Body of pancreas (tissue), 4 donors: ENCODE results near the gene RBX1. TPM values are rescaled to one million over a fixed set of nuclear protein-coding genes. Genes with fewer than 3 reads are reported as not detected.

Experiments
- ATAC-seq: fragments of 150-250 bp; one replicate; pipeline ENCODE4 v1.9.1; 2016
- DNase-seq, 4 donors: peaks; one replicate each; pipeline ENCODE4 v3.0.0-alpha.2; 2019
- H3K27ac ChIP-seq, 4 donors: fragments of 200-600 bp; sonication (generic); 1 replicate in 3 of 4; 2 replicates in 1 of 4; pipeline versions ENCODE4 v1.5.1 to v1.6.1; 2016 to 2019; ENCODE audit warnings: mild to moderate bottlenecking in 1 of 4, mixed read lengths in 1 of 4, moderate library complexity in 1 of 4
- H3K27me3 ChIP-seq, 2 donors: fragments of 200-600 bp; sonication (generic); one replicate each; pipeline ENCODE4 v1.6.0; 2016; ENCODE audit warnings: mild to moderate bottlenecking in 1 of 2
- H3K36me3 ChIP-seq, 2 donors: fragments of 200-600 bp; sonication (generic); replicated peaks in 1 of 2; 2 replicates each; pipeline ENCODE4 v1.5.1; 2016; ENCODE audit warnings: low read depth in 2 of 2; ENCODE audit not compliant: insufficient read depth in 1 of 2
- H3K4me1 ChIP-seq: fragments of 200-600 bp; sonication (generic); one replicate; pipeline ENCODE4 v1.6.0; 2016
- H3K4me3 ChIP-seq, 2 donors: fragments of 200-600 bp; sonication (generic); 1 replicate in 1 of 2; 2 replicates in 1 of 2; pipeline ENCODE4 v1.5.1; 2016 to 2019
- H3K9me3 ChIP-seq, 3 donors: fragments of 200-600 bp; sonication (generic); 1 replicate in 2 of 3; 2 replicates in 1 of 3; pipeline ENCODE4 v1.5.1; 2016
- CTCF ChIP-seq, 7 experiments: fragments of 450-650 bp in 4 of 7; fragments of 200-600 bp in 3 of 7; sonication (generic) in 3 of 7; IDR thresholded peaks; one replicate each; pipeline ENCODE4 v1.5.1; 2016 to 2019; ENCODE audit warnings: antibody characterized with exemption in 7 of 7
- POLR2A ChIP-seq, 3 donors: fragments of 450-650 bp; IDR thresholded peaks; one replicate each; pipeline ENCODE4 v1.6.1; 2016; ENCODE audit warnings: antibody characterized with exemption in 3 of 3, mild to moderate bottlenecking in 2 of 3
- WGBS, 2 donors: methylation state at CpG; one replicate each; pipeline ENCODE4 v1.1.5; 2017; 5-methylcytosine and 5-hydroxymethylcytosine counted together
- intact Hi-C: fragments of 100-400 bp; cut with DNase I; formaldehyde crosslinking; loops from one replicate; pipeline ENCODE4 v1.15.1; 2023
- total RNA-seq, 2 donors: library from RNA; depleted of rRNA; stranded (reverse); fragments of >200 nt; gene quantifications; one replicate each; pipeline ENCODE4 v1.1.0, GENCODE V29; 2016

The RBX1 gene
- total RNA-seq, 2 donors from 2014 or later = 6.9 to 20.2 TPM

DNA sequence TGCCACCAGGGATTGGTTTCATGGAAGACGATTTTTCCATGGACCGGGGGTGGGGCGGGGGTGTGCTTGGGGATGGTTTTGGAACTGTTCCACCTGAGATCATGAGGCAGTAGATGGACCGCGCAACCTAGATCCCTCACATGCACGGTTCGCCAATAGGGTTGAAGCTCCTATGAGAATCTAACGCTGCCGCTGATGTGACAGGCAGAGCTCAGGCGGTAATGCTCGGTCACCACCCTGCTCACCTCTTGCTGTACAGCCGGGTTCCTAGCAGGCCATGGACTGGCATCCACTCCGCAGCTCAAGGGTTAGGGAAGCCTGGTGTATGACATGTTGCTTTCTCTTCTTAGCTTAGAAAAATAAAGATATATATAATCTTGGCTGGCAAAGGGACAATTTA, 22.0 kb downstream of the RBX1 start:
- Histone ChIP-seq H3K4me3 (no peak overlapping the region), H3K4me1 (no peaks in the 10 kb centered on the region), H3K36me3 (peaks cover 3 to 4% of the 10 kb centered on the region in 2 donors), H3K27me3 (no peaks in the 10 kb centered on the region), H3K27ac (no peak overlapping the region), H3K9me3 (no peaks in the 10 kb centered on the region)
- 94 to 95% methylated on average over 13 of the region's 13 CpGs for WGBS, 2 donors
- ATAC-seq = no peak
- TF ChIP-seq CTCF (IDR thresholded peaks at IDR 0.05) (no peak), POLR2A (IDR thresholded peaks at IDR 0.05) (no peak)
- intact Hi-C loops = no loop called here
- no peak for DNase-seq

GRCh38 chr22:40975366-40975765, 24.2 kb downstream of the RBX1 start:
- Histone ChIP-seq H3K27me3 (no peaks in the 10 kb centered on the region), H3K27ac (no peak overlapping the region), H3K36me3 (peaks cover 0 to 3% of the 10 kb centered on the region in 2 donors), H3K4me3 (no peak overlapping the region), H3K9me3 (no peaks in the 10 kb centered on the region), H3K4me1 (no peaks in the 10 kb centered on the region)
- 85 to 86% methylated on average over 1 of the region's 1 CpG for WGBS, 2 donors
- DNase-seq = no peak
- TF ChIP-seq POLR2A (IDR thresholded peaks at IDR 0.05) (no peak), CTCF (IDR thresholded peaks at IDR 0.05) (no peak)
- ATAC-seq = no peak
- intact Hi-C loops = no loop called here

DNA sequence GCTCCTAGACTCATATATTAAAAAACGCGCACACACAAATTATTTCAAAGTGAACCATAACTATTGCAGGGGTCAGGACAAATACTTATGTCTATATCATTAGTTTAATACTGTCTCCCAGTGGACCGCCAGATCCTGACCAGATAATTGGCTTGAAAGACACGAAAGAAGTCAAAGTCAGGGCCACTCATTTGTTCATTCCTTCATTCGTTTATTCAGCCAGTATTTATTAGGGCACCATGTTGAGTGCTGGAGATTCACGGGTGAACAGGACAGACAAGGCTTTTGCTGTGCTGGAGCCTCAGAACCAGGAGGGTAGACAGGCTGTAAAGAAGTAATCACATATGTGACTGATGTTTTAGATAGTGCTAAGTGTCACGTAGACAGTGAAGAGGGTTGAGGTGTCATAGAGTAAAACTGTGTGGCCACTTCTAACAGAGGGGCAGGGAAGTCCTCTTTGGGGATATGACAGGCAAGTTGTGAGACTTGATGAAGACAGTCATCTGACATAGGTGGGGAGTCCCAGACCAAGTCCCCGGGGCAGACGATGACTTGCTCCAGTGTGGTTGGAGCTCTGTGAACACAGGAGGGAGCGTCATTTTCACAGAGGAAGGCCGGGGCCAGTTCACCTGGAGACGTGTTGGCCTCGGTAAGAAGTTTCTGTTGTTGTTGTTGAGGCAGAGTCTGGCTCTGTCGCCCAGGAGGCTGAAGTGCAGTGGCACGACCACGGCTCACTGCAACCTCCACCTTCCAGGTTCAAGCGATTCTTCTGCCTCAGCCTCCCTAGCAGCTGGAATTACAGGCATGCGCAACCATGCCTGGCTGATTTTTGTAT, 25.9 kb downstream of the RBX1 start:
- no peak for DNase-seq
- no peaks in the 10 kb centered on the region for H3K9me3 ChIP-seq
- H3K27ac ChIP-seq = no peak overlapping the region
- no peak for ATAC-seq
- intact Hi-C loops = no loop called here
- peaks cover 0 to 3% of the 10 kb centered on the region in 2 donors for H3K36me3 ChIP-seq
- no peak overlapping the region for H3K4me3 ChIP-seq
- no peaks in the 10 kb centered on the region for H3K27me3 ChIP-seq
- H3K4me1 ChIP-seq = no peaks in the 10 kb centered on the region
- 68 to 79% methylated on average over 9 to 18 of the region's 18 CpGs for WGBS, 2 donors
- no peak for TF ChIP-seq CTCF (IDR thresholded peaks at IDR 0.05)
- no peak for TF ChIP-seq POLR2A (IDR thresholded peaks at IDR 0.05)

- TF ChIP-seq POLR2A (IDR thresholded peaks at IDR 0.05) (no peak), CTCF (IDR thresholded peaks at IDR 0.05) (no peak)
- Histone ChIP-seq H3K27ac (no peak overlapping the region), H3K4me3 (no peak overlapping the region), H3K9me3 (no peaks in the 10 kb centered on the region), H3K36me3 (no peaks in the 10 kb centered on the region), H3K4me1 (no peaks in the 10 kb centered on the region), H3K27me3 (no peaks in the 10 kb centered on the region)
- WGBS, 2 donors = 94 to 95% methylated on average over 7 of the region's 7 CpGs
- DNase-seq (no peak), ATAC-seq (no peak)
- intact Hi-C loops = no loop called here
Measured at GRCh38 chr22:40979198-40979597, 28.0 kb downstream of the RBX1 start.

GRCh38 chr22:40979871-40980270, 28.7 kb downstream of the RBX1 start:
- H3K27ac ChIP-seq = no peak overlapping the region
- H3K36me3 ChIP-seq = no peaks in the 10 kb centered on the region
- no peak for TF ChIP-seq POLR2A (IDR thresholded peaks at IDR 0.05)
- H3K4me3 ChIP-seq = no peak overlapping the region
- DNase-seq (no peak), ATAC-seq (no peak)
- H3K4me1 ChIP-seq = no peaks in the 10 kb centered on the region
- 78 to 79% methylated on average over 8 of the region's 8 CpGs for WGBS, 2 donors
- H3K9me3 ChIP-seq = no peaks in the 10 kb centered on the region
- intact Hi-C loops = no loop called here
- no peaks in the 10 kb centered on the region for H3K27me3 ChIP-seq
